WTC11 (cell line): ENCODE data around the gene MR1. TPM values are rescaled to one million over a fixed set of nuclear protein-coding genes. Genes with fewer than 3 reads are reported as not detected.

Source experiments
- ATAC-seq: fragments of 200-7000 bp; cut with Tn5 transposase; 2 replicates; pipeline ENCODE4 v1.10.0; 2021; ENCODE audit warnings: mild to moderate bottlenecking, moderate library complexity
- CTCF ChIA-PET: fragments of 300-600 bp; sonication (Branson Sonifier 250); formaldehyde crosslinking; loops from one replicate; lab custom pipeline; 2021; ENCODE audit warnings: antibody characterized with exemption; lab: Charles Lee
- POLR2A ChIA-PET: fragments of 350-600 bp; sonication (Branson Sonifier 250); formaldehyde crosslinking; loops from one replicate; lab custom pipeline; 2021; ENCODE audit warnings: antibody characterized with exemption; lab: Charles Lee
- DNase-seq: peaks from one replicate; pipeline ENCODE4 v3.0.0; 2021; ENCODE audit warnings: low spot score
- H3K27ac Mint-ChIP-seq: 2 replicates; pipeline ENCODE4 v1.8.0; 2021; ENCODE audit warnings: mixed read lengths
- H3K27me3 Mint-ChIP-seq: 2 replicates; pipeline ENCODE4 v1.8.0; 2021; ENCODE audit warnings: low read depth, mild to moderate bottlenecking, moderate library complexity, mixed read lengths
- H3K36me3 Mint-ChIP-seq: 2 replicates; pipeline ENCODE4 v1.8.0; 2021; ENCODE audit warnings: mixed read lengths
- H3K4me1 Mint-ChIP-seq: 2 replicates; pipeline ENCODE4 v1.8.0; 2022; ENCODE audit warnings: mixed read lengths
- H3K4me3 Mint-ChIP-seq: 2 replicates; pipeline ENCODE4 v1.8.0; 2021; ENCODE audit warnings: mild to moderate bottlenecking, moderate library complexity, mixed read lengths
- H3K9me3 Mint-ChIP-seq: 2 replicates; pipeline ENCODE4 v1.8.0; 2021; ENCODE audit warnings: mixed read lengths
- AR ChIP-seq: fragments of 250-450 bp; sonication (Bioruptor Pico); IDR thresholded peaks from 2 replicates; pipeline ENCODE4 v1.9.0; 2021; ENCODE audit warnings: mild to moderate bottlenecking
- GABPB1 ChIP-seq: sonication (generic); formaldehyde crosslinking; IDR thresholded peaks from 2 replicates; pipeline ENCODE4 v1.8.1; 2023; ENCODE audit warnings: mild to moderate bottlenecking, missing genetic modification reagents
- GTF2I ChIP-seq: fragments of 250-450 bp; sonication (Bioruptor Pico); conservative IDR thresholded peaks from 2 replicates; pipeline ENCODE4 v1.4.0; 2021; ENCODE audit warnings: mild to moderate bottlenecking
- IRF2 ChIP-seq: sonication (generic); formaldehyde crosslinking; IDR thresholded peaks from 2 replicates; pipeline ENCODE4 v1.8.0; 2022; ENCODE audit warnings: low read depth, missing genetic modification reagents, borderline replicate concordance
- NFATC4 ChIP-seq: fragments of 250-450 bp; sonication (Bioruptor Pico); IDR thresholded peaks from 2 replicates; pipeline ENCODE4 v1.9.0; 2021; ENCODE audit warnings: mild to moderate bottlenecking
- NFE2L1 ChIP-seq: sonication (generic); formaldehyde crosslinking; IDR thresholded peaks from 2 replicates; pipeline ENCODE4 v1.8.1; 2023; ENCODE audit warnings: missing genetic modification reagents
- PREB ChIP-seq: sonication (generic); formaldehyde crosslinking; IDR thresholded peaks from 2 replicates; pipeline ENCODE4 v1.8.1; 2022; ENCODE audit warnings: mild to moderate bottlenecking, missing genetic modification reagents, moderate library complexity, borderline replicate concordance
- SMAD4 ChIP-seq: sonication (generic); formaldehyde crosslinking; IDR thresholded peaks from 2 replicates; pipeline ENCODE4 v1.8.0; 2022; ENCODE audit warnings: mild to moderate bottlenecking, missing genetic modification reagents
- USF1 ChIP-seq: sonication (generic); formaldehyde crosslinking; IDR thresholded peaks from 2 replicates; pipeline ENCODE4 v1.8.0; 2022; ENCODE audit warnings: mild to moderate bottlenecking, missing genetic modification reagents
- ZBTB21 ChIP-seq: sonication (generic); formaldehyde crosslinking; IDR thresholded peaks from 2 replicates; pipeline ENCODE4 v1.8.1; 2023; ENCODE audit warnings: mild to moderate bottlenecking, missing genetic modification reagents, borderline replicate concordance
- ZMAT4 ChIP-seq: fragments of 250-450 bp; sonication (Bioruptor Pico); IDR thresholded peaks from 2 replicates; pipeline ENCODE4 v1.9.0; 2021; ENCODE audit warnings: mild to moderate bottlenecking
- ZNF281 ChIP-seq: sonication (generic); formaldehyde crosslinking; IDR thresholded peaks from 2 replicates; pipeline ENCODE4 v1.8.0; 2023; ENCODE audit warnings: mild to moderate bottlenecking, missing genetic modification reagents
- total RNA-seq: library from RNA; stranded (reverse); gene quantifications from 3 replicates; pipeline ENCODE4 v1.2.3, GENCODE V29; 2021
- TF ChIP-seq, protein P1 (sequence below): sonication (generic); formaldehyde crosslinking; IDR thresholded peaks from 2 replicates; pipeline ENCODE4 v1.8.1; 2023; ENCODE audit warnings: mild to moderate bottlenecking, missing genetic modification reagents
- TF ChIP-seq, protein P2 (sequence below): sonication (generic); formaldehyde crosslinking; IDR thresholded peaks from 2 replicates; pipeline ENCODE4 v1.8.0; 2023; ENCODE audit warnings: missing genetic modification reagents
- TF ChIP-seq, protein P3 (sequence below): sonication (generic); formaldehyde crosslinking; IDR thresholded peaks from 2 replicates; pipeline ENCODE4 v1.8.0; 2022; ENCODE audit warnings: mild to moderate bottlenecking, missing genetic modification reagents

Gene MR1
- total RNA-seq, 1 experiment from 2014 or later: 0.28 TPM

- TF ChIP-seq, protein P1, sequence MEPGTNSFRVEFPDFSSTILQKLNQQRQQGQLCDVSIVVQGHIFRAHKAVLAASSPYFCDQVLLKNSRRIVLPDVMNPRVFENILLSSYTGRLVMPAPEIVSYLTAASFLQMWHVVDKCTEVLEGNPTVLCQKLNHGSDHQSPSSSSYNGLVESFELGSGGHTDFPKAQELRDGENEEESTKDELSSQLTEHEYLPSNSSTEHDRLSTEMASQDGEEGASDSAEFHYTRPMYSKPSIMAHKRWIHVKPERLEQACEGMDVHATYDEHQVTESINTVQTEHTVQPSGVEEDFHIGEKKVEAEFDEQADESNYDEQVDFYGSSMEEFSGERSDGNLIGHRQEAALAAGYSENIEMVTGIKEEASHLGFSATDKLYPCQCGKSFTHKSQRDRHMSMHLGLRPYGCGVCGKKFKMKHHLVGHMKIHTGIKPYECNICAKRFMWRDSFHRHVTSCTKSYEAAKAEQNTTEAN (CRISPR knock-in tag): no peak
- no peak for TF ChIP-seq AR
- TF ChIP-seq, protein P2, sequence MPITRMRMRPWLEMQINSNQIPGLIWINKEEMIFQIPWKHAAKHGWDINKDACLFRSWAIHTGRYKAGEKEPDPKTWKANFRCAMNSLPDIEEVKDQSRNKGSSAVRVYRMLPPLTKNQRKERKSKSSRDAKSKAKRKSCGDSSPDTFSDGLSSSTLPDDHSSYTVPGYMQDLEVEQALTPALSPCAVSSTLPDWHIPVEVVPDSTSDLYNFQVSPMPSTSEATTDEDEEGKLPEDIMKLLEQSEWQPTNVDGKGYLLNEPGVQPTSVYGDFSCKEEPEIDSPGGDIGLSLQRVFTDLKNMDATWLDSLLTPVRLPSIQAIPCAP (CRISPR knock-in tag): no peak
These were observed 32.5 kb upstream of the MR1 start (continued) for GRCh38 chr1:181001091-181001780.

DNA sequence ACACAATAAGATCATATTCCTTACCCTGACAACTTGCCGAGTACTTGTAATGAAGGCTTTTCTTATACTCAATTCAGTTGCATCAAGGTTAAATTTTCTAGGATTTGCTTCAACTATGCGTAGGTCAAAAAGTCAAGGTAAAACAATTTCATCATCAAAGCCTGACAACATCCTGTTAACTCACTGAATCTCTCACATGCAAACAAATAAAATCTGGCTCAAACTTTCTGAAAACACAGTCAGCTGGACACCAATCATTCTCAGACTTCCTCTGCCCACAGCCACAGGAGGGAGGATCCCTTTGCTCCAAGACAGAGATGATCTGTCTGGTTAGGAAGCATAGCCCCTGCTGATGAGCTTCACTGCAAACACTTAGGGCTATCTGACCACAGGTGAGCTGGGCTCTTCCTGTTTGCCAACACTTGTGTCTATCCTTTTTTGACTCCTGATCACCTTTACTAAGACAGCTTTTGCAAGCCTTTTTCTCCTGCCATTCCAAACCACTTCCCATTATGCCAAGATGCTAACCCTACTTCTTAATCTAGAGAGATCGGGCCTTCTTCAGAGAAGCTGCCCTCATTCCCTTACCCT is 31.1 kb upstream of the MR1 start:
- H3K4me1 Mint-ChIP-seq: no peaks in the 10 kb centered on the region
- no peaks in the 10 kb centered on the region for H3K9me3 Mint-ChIP-seq
- TF ChIP-seq GABPB1 (CRISPR knock-in tag): peak; percentile 31; the same call in 1 of the 2 replicates
- TF ChIP-seq PREB (CRISPR knock-in tag): no peak
- no peak overlapping the region for H3K27ac Mint-ChIP-seq
- ChIA-PET CTCF (no interaction called here), POLR2A (no interaction called here)
- DNase-seq (no peak), ATAC-seq (no peak)
- H3K36me3 Mint-ChIP-seq: peaks cover 42% of the 10 kb centered on the region
- H3K27me3 Mint-ChIP-seq: no peaks in the 10 kb centered on the region
- H3K4me3 Mint-ChIP-seq: no peak overlapping the region

GRCh38 chr1:181010789-181011188 is 23.0 kb upstream of the MR1 start:
- no peak for TF ChIP-seq GTF2I (CRISPR knock-in tag)
- no peak for TF ChIP-seq ZBTB21 (CRISPR knock-in tag)
- TF ChIP-seq IRF2 (CRISPR knock-in tag): no peak
- no peak for TF ChIP-seq NFE2L1
- no peak for TF ChIP-seq NFATC4 (CRISPR knock-in tag)
- TF ChIP-seq USF1 (CRISPR knock-in tag): no peak
- TF ChIP-seq, protein P3, sequence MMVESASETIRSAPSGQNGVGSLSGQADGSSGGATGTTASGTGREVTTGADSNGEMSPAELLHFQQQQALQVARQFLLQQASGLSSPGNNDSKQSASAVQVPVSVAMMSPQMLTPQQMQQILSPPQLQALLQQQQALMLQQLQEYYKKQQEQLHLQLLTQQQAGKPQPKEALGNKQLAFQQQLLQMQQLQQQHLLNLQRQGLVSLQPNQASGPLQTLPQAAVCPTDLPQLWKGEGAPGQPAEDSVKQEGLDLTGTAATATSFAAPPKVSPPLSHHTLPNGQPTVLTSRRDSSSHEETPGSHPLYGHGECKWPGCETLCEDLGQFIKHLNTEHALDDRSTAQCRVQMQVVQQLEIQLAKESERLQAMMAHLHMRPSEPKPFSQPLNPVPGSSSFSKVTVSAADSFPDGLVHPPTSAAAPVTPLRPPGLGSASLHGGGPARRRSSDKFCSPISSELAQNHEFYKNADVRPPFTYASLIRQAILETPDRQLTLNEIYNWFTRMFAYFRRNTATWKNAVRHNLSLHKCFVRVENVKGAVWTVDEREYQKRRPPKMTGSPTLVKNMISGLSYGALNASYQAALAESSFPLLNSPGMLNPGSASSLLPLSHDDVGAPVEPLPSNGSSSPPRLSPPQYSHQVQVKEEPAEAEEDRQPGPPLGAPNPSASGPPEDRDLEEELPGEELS (CRISPR knock-in tag): no peak
- TF ChIP-seq SMAD4 (CRISPR knock-in tag): no peak
- no peak for TF ChIP-seq ZNF281 (CRISPR knock-in tag)
- no peak for TF ChIP-seq ZMAT4 (CRISPR knock-in tag)
- Mint-ChIP-seq H3K4me3 (no peak overlapping the region), H3K27me3 (no peaks in the 10 kb centered on the region), H3K9me3 (no peaks in the 10 kb centered on the region), H3K4me1 (peaks cover 21% of the 10 kb centered on the region), H3K27ac (no peak overlapping the region), H3K36me3 (peaks cover under 1% of the 10 kb centered on the region; the same call in 1 of the 2 replicates)
- no peak for ATAC-seq
- ChIA-PET CTCF (no interaction called here), POLR2A (interaction anchor here (0.8 to 1.3 kb wide), 2 partner anchors 11 to 12 kb away, joined by 3 to 7 read pairs; no protein-coding TSS in a partner anchor)
- DNase-seq: no peak
